SH-SY5Y (cell line): ENCODE data around the gene NBEA.

Source experiments
- GATA2 ChIP-seq: IDR thresholded peaks from 2 replicates; pipeline ENCODE4 v1.6.1; 2011; ENCODE audit warnings: mild to moderate bottlenecking, low read depth, low read length
- GATA3 ChIP-seq: IDR thresholded peaks from 2 replicates; pipeline ENCODE4 v1.6.1; 2011; ENCODE audit warnings: low read depth, mild to moderate bottlenecking, low read length, moderate library complexity

NBEA gene

DNA sequence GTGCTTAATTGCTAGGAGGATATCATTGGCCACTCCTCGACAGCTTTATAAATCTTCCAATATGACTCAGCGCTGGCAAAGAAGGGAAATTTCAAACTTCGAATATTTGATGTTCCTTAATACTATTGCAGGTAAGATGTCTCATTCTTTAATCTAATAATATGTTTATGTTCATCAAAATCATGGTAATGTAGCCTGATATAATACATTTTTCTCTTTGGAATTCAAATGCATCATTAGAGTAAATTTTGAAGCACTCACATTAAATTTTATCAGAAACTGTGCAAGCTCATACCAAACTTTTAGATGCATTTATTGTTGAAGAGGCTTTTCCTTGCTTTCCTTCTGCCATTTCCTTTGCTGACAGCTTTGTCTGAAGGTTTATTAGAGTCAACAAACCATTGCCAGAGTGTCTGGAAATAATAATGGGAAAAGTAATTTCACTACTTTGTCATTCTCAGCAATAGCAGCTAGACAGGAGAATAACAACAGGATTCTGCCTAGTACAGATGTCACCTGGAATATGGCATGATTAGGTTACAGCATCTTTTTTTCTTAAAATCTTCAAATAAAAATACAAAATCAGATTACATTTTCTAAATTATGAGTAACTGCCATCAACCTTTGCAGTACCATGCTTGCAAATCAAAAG lies 613.0 kb downstream of the NBEA start:
- TF ChIP-seq GATA3 (no peak), GATA2 (no peak)

DNA sequence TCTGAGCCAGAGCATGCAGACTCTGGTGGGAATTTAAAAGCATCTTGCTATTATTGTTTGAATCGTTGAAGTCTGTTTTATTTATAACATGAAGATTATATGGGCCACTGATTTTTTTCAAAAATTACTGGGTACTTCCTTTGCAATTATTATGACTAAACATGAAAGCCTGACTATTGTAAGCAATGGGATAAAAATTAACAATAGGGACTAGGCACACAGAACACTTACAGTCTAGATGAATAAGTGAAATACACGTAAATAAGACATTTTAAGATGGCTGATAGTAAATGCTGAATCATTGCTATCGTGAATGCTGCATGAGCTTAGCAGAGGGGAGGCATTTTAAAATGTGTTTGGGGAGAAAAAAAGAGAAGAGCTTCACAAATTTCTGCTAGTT lies 615.4 kb downstream of the NBEA start:
- TF ChIP-seq GATA3 (no peak), GATA2 (no peak)

GRCh38 chr13:35561540-35561939 lies 619.5 kb downstream of the NBEA start:
- TF ChIP-seq GATA3 (no peak), GATA2 (no peak)

DNA sequence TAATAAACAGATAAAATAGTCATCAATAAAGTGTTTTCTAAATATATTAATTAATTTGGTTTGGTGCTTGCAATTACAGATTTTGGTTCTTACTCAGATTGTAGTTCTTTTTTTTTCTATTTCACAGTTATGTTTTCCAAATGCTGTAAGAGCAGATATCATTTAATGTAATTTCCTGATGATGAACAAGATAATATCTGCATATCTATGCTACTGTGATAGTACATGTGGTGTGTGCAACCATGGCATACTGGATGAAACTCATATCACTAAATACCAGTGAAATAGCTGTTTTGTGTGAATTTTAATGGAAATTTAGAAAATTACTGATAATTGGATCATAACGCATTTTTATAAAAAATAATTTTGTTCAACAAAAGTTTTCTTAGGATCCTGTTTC lies 623.2 kb downstream of the NBEA start:
- TF ChIP-seq GATA2 (peak; percentile 18; the same call in 1 of the 2 replicates), GATA3 (peak; percentile 61)

DNA sequence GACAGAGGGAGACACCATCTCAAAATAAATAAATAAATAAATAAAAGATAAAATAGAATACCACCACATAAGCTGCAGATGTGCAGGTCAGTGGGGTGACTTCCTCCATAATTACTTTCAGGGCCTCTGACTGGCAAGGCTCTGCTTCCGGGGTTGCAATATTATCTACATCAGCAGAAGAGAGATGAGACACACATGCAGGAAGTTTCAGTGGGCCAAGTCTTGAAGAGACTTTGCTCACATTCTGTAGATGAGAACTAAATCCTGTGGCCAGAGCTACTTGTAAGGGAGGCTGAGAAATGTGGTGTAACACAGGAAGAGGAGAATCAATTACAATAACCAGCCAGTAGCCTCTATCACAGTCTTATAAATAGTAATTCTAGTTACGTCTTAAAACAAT lies 624.3 kb downstream of the NBEA start:
- TF ChIP-seq GATA3 (no peak), GATA2 (no peak)

GRCh38 chr13:35567406-35567980 lies 625.4 kb downstream of the NBEA start:
- TF ChIP-seq GATA2 (no peak), GATA3 (no peak)

DNA sequence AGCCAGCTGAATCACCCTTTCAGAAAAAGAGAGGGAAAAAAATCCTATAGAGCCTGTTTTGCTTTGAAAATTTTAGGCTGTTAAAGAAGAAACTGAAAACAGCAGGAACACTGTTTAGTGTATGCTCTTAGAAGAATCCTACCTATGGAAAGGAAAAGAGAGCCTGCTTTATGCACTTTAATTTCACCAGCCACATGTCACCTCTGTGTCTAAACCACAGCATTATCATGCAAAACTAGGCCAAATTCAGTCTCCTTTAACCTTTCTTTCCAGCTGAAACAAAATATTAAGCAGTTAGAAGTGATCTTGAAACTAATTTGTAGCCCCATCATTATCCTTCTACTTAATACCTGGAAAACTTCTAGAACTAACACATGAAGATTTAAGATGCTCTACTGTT lies 631.6 kb downstream of the NBEA start:
- TF ChIP-seq GATA2 (no peak), GATA3 (no peak)

GRCh38 chr13:35592457-35592856 lies 650.4 kb downstream of the NBEA start:
- TF ChIP-seq GATA3 (no peak), GATA2 (no peak)

DNA sequence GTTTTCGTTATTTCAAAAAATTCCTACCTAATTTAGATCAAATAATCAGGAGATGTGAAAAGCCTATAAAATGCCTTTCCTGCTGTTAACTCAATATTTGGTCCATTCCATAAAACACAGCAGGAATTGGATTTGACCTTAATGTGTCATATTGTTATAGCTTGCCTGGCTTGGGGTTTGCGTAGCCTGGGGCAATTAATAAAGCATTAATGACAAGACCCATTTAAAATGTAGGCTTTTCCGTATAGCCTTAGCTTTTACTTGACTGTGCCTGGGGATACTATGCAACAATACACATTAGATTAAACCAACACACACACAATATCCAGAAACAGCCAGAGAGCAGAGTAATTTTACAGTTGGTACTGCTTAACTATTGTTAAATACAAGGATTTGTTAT lies 651.6 kb downstream of the NBEA start:
- TF ChIP-seq GATA2 (no peak), GATA3 (no peak)

DNA sequence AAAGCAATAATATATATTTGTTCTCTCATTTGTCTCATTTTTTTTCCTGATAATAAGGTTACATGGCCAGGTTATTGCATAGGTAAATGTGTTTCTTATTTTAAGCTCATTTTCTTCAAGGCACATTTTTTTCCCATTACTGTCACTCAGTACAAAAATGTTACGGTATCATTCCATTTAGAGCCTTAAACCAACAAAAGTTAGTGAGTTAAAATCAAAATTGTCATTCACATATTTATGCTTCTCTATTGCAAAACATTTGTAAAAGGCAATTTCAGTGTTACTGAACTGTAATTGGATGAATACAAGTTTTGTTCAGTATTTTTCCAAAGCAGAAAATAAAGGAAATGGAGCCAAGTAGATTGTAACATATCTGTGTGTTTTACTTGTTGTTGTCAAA lies 652.0 kb downstream of the NBEA start:
- TF ChIP-seq GATA3 (no peak), GATA2 (no peak)

DNA sequence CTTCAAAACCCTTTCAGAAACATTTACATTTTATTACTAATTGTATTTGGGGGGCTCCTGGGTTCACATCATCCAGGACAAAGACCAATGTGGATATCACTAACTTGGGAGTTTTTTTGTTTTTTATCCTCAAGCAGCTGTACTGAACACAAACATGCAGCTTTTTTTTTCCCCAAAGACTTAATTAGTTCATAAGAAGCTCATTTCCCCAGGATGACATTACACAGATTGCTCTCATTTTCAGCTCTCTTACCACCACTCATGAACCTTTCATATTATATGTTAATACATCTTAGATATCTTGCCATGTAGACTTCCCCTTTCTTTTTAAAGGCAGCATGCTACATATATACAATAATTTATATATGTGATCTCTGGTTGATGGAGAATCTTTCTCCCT lies 653.1 kb downstream of the NBEA start:
- TF ChIP-seq GATA2 (no peak), GATA3 (no peak)

DNA sequence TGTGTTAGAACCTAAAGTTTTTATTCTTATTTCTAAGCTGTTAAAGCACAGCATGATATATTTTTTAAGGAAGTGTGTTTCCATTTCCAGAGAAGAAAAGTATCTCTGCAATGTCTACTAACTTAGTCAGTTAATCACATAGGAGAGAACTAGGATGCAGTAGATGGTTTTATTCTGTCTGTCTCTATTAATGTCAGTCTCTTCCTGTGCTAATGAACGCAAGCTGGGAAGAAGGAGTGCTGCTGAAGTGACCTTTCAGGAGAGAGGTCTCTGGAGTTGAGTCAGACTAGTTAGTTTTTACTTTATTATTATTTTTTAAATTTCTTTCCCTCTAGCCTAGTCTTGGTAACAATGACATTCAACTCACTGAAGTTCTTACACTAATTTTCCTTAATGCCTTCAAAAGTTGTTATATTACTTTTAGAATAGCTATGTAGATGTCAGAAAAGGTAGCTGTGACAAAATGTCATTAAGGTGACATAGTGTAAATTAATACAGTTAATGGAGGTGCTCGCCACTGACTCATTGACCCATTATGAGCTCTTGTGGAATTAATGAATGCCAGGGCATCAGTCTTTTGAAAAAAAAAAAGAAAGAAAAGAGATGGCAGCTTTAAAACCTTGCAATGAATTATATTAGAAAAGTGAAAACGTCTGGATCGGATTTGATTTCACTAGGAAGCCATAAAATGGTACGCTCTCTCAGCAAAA lies 654.4 kb downstream of the NBEA start:
- no peak for TF ChIP-seq GATA2
- TF ChIP-seq GATA3, result no peak

GRCh38 chr13:35597451-35597850 lies 655.4 kb downstream of the NBEA start:
- TF ChIP-seq GATA3, result no peak
- no peak for TF ChIP-seq GATA2

- TF ChIP-seq GATA3 (no peak), GATA2 (no peak)
Measured at GRCh38 chr13:35598233-35598632, 656.2 kb downstream of the NBEA start.

DNA sequence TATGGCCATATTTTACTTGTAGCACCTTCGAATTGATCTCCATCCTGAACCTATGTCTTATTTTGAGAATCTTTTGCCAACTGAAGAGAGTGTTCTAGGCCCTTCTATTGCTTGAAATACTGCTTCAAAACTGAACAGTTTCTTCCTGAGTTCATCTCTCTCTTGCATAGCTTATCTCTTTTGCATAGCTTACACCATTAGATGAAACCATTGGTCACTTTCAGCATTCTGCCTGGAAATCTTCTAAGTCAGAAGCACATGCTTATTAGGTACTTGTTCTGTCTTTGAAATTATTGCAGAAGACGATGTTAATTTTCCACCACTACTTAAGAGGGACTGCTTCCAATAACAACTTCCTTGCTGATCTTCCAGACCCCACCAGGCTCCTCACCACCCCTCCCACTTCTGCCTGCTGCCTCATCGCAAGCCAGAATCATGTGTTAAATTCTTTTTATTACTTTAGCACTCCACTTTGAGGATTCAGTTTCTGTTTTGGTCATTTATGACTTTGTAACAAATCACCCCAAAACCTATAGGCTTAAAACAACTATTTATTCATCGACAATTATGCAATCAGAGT lies 656.8 kb downstream of the NBEA start:
- TF ChIP-seq GATA2, result no peak
- no peak for TF ChIP-seq GATA3

- TF ChIP-seq GATA2, result no peak
- no peak for TF ChIP-seq GATA3
Measured at GRCh38 chr13:35599384-35599783, 657.3 kb downstream of the NBEA start.
